Loucy (cell line): ENCODE measurements around the gene PLEKHF1.

Source experiments
- EZH2phosphoT487 ChIP-seq: fragments of 200-600 bp; IDR thresholded peaks from 2 replicates; pipeline ENCODE4 v1.6.1; 2018; ENCODE audit warnings: antibody characterized with exemption, mild to moderate bottlenecking, moderate library complexity, borderline replicate concordance
- TF ChIP-seq, protein P1 (sequence below): fragments of 200-600 bp; sonication (generic); conservative IDR thresholded peaks from 2 replicates; pipeline ENCODE4 v1.5.1; 2014; ENCODE audit warnings: mild to moderate bottlenecking, antibody characterized with exemption, low read length

DNA sequence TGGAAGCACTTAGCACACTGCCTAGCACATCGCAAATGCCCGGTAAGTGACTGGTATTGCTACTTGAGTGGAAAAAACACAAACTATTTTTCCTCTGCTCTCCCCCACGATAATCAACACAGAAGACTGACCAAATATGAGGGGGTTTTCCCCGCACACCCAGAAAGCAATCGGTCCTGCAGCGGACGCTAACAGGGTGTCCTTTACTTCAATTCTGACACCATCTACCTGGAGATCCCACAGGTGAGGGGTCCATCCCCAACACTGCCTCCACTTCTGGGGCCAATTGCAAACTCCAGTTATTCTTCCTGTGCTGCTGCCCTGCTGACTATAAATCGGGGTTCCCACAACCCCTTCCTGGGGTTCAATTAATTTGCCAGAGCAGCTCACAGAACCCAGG, 26.2 kb upstream of the PLEKHF1 start:
- TF ChIP-seq, protein P1, sequence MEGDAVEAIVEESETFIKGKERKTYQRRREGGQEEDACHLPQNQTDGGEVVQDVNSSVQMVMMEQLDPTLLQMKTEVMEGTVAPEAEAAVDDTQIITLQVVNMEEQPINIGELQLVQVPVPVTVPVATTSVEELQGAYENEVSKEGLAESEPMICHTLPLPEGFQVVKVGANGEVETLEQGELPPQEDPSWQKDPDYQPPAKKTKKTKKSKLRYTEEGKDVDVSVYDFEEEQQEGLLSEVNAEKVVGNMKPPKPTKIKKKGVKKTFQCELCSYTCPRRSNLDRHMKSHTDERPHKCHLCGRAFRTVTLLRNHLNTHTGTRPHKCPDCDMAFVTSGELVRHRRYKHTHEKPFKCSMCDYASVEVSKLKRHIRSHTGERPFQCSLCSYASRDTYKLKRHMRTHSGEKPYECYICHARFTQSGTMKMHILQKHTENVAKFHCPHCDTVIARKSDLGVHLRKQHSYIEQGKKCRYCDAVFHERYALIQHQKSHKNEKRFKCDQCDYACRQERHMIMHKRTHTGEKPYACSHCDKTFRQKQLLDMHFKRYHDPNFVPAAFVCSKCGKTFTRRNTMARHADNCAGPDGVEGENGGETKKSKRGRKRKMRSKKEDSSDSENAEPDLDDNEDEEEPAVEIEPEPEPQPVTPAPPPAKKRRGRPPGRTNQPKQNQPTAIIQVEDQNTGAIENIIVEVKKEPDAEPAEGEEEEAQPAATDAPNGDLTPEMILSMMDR: no peak
- no peak for TF ChIP-seq EZH2phosphoT487
